ENCODE results near the gene PARP1.
"Not testable (repeated sequence)": the region's sequence is repeated elsewhere in the genome, so short reads cannot be mapped to it uniquely, and the experiment has no call there.

PARP1 gene

DNA sequence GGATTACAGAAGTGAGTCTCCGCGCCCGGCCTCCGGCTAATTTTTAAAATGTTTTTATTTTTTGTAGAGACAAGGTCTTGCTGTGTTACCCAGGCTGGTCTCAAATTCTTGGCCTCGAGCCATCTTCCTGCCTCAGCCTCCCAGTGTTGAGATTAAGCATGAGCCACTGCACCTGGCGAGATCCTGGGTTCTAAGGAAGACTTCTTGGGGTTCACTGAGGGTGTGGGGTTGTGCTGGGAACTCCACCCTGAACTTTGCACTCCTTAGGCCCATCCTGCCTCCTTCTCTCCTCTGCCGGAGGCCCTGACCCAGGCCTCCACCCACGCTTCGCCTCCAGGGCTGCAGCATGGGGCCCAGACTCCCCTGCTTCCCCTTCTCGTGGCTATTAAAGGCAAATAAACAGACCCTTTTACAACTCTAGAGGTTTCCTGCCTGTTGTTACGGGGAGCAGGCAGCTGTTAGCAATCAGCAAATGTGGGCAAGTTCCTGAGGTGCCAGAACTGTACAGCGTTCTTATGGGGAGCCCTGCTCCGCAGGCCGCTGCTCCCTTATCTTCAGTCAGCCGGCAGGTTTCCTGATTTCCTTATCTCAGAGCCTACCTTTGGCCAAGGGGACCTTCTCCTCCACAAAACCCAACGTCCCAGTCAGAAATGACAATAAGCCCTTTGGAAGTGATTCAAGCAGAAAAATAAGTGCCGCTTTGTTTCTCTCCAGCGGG, 57.9 kb downstream of the PARP1 start:
- Histone ChIP-seq H3K4me1 (ENCODE audit: control insufficient read depth in 1 of 2, insufficient read depth in 1 of 2, low read depth in 1 of 2, low read length in 1 of 2) (peaks cover 0 to 3% of the 10 kb centered on the region in 2 experiments), H3K36me3 (no peaks in the 10 kb centered on the region), H3K27me3 (peaks cover 10% of the 10 kb centered on the region), H3K27ac (no peak overlapping the region), H3K9me3 (no peaks in the 10 kb centered on the region), H3K4me3 (ENCODE audit: low read depth in 1 of 2, low read length in 1 of 2) (no peak overlapping the region)
- TF ChIP-seq, protein P1, sequence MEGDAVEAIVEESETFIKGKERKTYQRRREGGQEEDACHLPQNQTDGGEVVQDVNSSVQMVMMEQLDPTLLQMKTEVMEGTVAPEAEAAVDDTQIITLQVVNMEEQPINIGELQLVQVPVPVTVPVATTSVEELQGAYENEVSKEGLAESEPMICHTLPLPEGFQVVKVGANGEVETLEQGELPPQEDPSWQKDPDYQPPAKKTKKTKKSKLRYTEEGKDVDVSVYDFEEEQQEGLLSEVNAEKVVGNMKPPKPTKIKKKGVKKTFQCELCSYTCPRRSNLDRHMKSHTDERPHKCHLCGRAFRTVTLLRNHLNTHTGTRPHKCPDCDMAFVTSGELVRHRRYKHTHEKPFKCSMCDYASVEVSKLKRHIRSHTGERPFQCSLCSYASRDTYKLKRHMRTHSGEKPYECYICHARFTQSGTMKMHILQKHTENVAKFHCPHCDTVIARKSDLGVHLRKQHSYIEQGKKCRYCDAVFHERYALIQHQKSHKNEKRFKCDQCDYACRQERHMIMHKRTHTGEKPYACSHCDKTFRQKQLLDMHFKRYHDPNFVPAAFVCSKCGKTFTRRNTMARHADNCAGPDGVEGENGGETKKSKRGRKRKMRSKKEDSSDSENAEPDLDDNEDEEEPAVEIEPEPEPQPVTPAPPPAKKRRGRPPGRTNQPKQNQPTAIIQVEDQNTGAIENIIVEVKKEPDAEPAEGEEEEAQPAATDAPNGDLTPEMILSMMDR (IDR thresholded peaks at IDR 0.05) = no peak

DNA sequence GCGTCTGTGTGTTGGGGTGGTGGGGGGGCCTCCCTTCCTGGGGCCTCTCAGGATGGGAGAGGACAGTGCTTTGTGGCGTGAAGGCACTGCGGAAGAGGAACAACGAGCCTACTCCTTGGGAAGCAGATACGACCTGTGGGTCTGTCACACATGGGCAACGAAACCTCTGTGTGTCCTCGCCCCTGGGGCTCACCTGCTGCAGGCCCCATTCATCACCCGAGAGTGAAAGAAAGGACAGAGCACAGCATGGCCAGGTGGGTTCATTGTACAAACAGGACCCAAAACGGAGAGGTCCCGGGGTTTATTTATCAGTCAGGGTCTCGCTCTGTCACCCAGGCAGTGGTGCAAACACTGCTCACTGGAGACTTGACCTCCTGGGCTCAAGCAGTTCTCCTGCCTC, 58.8 kb downstream of the PARP1 start:
- TF ChIP-seq, protein P1 (IDR thresholded peaks at IDR 0.05) = no peak
- Histone ChIP-seq H3K36me3 (no peaks in the 10 kb centered on the region), H3K9me3 (no peaks in the 10 kb centered on the region), H3K27ac (no peak overlapping the region), H3K4me1 (ENCODE audit: control insufficient read depth in 1 of 2, insufficient read depth in 1 of 2, low read depth in 1 of 2, low read length in 1 of 2) (peaks cover 0 to 3% of the 10 kb centered on the region in 2 experiments), H3K27me3 (peaks cover 10% of the 10 kb centered on the region), H3K4me3 (ENCODE audit: low read depth in 1 of 2, low read length in 1 of 2) (no peak overlapping the region)

DNA sequence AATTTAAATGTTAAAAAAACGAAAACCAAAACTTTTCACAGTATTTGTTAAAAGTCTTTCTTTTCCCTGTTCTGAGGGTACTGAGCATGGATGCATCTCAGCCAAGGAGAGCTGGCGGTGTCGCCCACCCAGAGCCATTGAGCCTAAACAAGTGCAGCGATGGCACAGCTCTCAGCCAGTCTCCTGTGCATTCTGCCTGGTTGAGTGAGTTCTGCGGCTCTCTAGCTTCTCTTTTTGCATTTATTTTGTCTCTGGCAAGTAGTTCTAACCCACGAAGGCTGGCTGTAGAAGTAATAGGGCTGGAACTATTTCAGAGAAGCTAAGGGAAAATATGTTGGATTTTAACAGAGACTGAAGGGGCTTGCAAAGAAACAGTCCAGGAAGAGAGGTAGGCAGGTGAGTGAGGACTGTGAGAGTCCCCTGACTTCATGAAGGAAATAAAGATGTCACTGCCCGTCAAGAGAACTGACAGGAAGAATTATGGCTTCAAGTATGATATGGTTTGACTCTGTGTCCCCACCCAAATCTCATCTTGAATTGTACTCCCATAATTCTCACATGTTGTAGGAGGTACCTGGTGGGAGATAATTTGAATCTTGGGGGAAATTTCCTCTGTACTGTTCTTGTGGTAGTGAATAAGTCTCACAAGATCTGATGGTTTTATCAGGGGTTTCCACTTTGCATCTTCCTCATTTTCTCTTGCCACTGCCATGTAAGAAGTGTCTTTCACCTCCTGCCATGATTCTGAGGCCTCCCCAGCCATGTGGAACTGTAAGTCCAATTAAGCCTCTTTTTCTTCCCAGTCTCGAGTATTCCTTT, 63.2 kb downstream of the PARP1 start:
- Histone ChIP-seq H3K27ac (no peak overlapping the region), H3K9me3 (no peaks in the 10 kb centered on the region), H3K4me3 (ENCODE audit: low read depth in 1 of 2, low read length in 1 of 2) (no peak overlapping the region), H3K4me1 (ENCODE audit: control insufficient read depth in 1 of 2, insufficient read depth in 1 of 2, low read depth in 1 of 2, low read length in 1 of 2) (no peaks in the 10 kb centered on the region), H3K36me3 (no peaks in the 10 kb centered on the region), H3K27me3 (no peaks in the 10 kb centered on the region)
- TF ChIP-seq, protein P1 (IDR thresholded peaks at IDR 0.05) = no peak

DNA sequence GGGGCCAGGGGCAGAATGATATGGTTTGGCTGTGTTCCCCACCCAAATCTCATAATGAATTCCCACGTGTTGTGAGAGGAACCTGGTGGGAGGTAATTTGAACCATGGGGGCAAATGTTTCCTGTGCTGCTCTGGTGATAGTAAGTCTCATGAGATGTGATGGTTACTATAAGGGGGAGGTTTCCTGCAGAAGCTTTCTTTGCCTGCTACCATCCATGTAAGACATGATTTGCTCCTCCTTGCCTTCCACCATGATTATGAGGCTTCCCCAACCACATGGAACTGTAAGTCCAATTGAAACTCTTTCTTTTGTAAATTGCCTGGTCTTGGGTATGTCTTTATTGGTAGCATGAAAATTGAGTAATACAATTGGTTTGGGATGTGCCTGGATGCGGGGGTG, 65.2 kb downstream of the PARP1 start:
- TF ChIP-seq, protein P1 (IDR thresholded peaks at IDR 0.05) = no peak
- no peaks in the 10 kb centered on the region for H3K27me3 ChIP-seq
- no peaks in the 10 kb centered on the region for H3K36me3 ChIP-seq
- H3K9me3 ChIP-seq = no peaks in the 10 kb centered on the region
- H3K4me1 ChIP-seq (ENCODE audit: control insufficient read depth in 1 of 2, insufficient read depth in 1 of 2, low read depth in 1 of 2, low read length in 1 of 2) = no peaks in the 10 kb centered on the region
- H3K27ac ChIP-seq = no peak overlapping the region
- no peak overlapping the region for H3K4me3 ChIP-seq (ENCODE audit: low read depth in 1 of 2, low read length in 1 of 2)

DNA sequence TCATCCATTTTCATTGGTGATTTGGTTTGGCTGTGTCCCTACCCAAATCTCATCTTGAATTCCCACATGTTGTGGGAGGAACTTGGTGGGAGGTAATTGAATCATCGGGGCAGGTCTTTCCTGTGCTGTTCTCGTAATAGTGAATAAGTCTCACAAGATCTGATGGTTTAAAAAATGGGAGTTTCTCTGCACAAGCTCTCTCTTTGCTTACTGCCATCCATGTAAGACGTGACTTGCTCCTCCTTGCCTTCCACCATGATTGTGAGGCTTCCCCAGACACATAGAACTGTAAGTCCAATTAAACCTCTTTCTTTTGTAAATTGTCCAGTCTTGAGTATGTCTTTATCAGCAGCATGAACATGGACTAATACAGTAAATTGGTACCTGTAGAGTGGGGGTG, 67.8 kb downstream of the PARP1 start:
- H3K36me3 ChIP-seq; H3K9me3 ChIP-seq; H3K4me1 ChIP-seq (ENCODE audit: control insufficient read depth in 1 of 2, insufficient read depth in 1 of 2, low read depth in 1 of 2, low read length in 1 of 2); H3K4me3 ChIP-seq (ENCODE audit: low read depth in 1 of 2, low read length in 1 of 2); H3K27me3 ChIP-seq; H3K27ac ChIP-seq: not testable (repeated sequence)

DNA sequence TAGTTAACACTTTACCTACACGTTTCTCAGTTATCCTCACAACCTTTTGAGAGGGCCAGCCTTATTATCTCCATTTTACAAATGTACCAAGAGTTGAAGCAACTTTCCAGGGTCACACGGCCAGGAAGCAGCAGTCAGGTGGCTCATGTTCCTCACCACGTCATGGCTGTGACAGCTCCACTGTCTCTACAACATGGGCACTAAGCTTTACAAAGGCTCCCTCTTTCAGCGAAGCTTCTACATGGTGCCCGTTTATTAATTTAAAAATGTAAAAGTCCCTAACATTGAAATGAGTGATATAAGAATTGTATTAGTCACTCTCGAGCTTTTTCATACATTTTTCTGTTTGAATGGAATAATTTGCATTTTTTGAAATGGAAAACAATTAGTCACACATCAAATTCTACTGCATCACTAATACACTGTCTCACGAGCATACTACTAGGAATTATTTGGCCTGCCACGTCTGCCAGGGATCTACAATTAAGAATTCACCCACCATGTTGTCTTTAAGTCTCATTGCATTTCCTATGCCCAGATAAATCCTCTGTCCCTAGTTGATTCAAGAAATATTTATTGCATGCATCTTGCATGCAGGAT, 70.5 kb downstream of the PARP1 start:
- H3K27ac ChIP-seq = no peak overlapping the region
- TF ChIP-seq, protein P1 (IDR thresholded peaks at IDR 0.05) = no peak
- H3K27me3 ChIP-seq = peaks cover 9% of the 10 kb centered on the region
- no peaks in the 10 kb centered on the region for H3K36me3 ChIP-seq
- H3K4me1 ChIP-seq (ENCODE audit: control insufficient read depth in 1 of 2, insufficient read depth in 1 of 2, low read depth in 1 of 2, low read length in 1 of 2) = peaks cover 0 to 5% of the 10 kb centered on the region in 2 experiments
- no peak overlapping the region for H3K4me3 ChIP-seq (ENCODE audit: low read depth in 1 of 2, low read length in 1 of 2)
- H3K9me3 ChIP-seq = no peaks in the 10 kb centered on the region

Data from neutrophil (primary cell).